Hematopoietic multipotent progenitor cell treated with erythropoietin and hydrocortisone succinate and interleukin-3 and kit ligand, for 6 days (in vitro differentiated cells): Measurements from ENCODE around the gene DIS3L2.
"Not testable (repeated sequence)": the region's sequence is repeated elsewhere in the genome, so short reads cannot be mapped to it uniquely, and the experiment has no call there.

Experiments used
- DNase-seq: peaks from one replicate; pipeline ENCODE4 v3.0.0-alpha.2; 2015

Gene DIS3L2

DNA sequence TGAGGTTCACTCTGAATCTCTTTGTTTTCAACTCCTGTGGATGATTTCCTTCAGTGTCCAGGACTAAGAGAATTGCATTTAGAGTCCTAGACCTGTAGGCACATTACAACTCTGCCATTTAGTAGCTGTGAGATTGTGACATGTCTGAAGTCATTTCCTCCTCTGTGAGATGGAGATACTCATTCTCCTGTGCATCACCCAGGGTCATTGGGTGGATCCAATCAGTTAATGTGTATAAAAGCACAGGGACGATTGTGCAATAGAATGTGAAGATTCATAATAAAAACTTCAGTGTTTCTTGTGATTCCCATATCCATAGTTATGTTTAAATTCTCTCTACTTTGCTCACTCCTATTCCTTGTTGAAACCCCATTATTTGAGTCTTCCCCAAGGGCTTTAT is 113.6 kb downstream of the DIS3L2 start:
- DNase-seq, result peak; percentile 39

GRCh38 chr2:232075859-232076258 is 114.3 kb downstream of the DIS3L2 start:
- DNase-seq, result no peak

- peak; percentile 8 for DNase-seq
Measured at GRCh38 chr2:232076272-232076671, 114.8 kb downstream of the DIS3L2 start.

GRCh38 chr2:232076736-232077135 is 115.2 kb downstream of the DIS3L2 start:
- no peak for DNase-seq

DNA sequence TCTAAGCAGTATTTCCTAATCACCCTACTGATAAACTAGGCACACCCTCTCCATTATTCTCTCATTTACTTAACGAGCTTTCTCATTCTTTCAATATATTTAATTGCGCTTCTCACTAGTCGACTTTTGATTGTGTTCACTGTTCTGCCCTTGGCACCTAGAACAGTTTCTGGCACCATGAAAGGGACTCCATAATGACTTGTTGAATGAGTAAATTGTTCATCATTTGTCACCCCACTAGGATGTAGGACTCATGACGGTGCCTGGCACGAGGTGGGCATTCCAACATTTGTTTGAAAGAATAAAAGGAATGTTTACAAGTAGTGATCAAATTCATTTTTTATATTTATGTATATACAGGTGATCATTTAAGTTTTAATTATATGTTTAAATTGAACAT is 123.7 kb downstream of the DIS3L2 start:
- no peak for DNase-seq

- DNase-seq, result no peak
Measured at GRCh38 chr2:232085826-232086425, 124.4 kb downstream of the DIS3L2 start.

DNA sequence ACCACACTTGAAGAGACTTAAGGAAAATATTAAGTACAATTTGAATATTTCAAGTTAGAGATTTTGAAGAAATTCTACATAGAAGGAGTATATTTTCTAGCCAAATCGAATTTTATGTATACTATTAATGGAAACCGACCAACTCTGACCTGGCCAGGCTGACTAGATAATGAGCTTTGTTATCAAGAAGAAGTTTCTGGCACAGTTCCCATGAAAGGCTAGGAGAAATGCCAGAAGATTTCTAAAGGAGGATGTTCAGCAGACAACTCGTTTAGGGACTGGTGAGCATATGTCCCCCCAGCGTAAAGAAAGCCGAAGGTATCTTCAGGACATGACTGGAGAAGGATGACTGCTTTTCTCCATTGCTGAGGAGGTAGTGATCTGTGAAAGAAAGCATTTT is 127.3 kb downstream of the DIS3L2 start:
- DNase-seq, result peak; percentile 11

DNA sequence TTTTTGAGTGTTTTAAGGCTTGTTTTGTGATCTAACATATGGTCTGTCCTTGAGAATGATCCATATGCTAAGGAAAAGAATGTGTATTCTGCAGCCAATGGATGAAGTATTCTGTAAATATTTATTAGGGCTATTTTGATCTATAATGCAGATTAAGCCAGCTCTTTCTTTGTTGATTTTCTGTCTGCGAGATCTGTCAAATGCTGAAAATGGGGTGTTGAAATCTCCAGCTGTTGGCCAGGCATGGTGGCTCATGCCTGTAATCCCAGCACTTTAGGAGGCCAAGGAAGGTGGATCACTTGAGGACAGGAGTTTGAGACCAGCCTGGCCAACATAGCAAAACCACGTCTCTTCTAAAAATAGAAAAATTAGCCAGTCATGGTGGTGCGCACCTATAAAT is 132.7 kb downstream of the DIS3L2 start:
- DNase-seq, result no peak

GRCh38 chr2:232094883-232095282 is 133.4 kb downstream of the DIS3L2 start:
- no peak for DNase-seq

DNA sequence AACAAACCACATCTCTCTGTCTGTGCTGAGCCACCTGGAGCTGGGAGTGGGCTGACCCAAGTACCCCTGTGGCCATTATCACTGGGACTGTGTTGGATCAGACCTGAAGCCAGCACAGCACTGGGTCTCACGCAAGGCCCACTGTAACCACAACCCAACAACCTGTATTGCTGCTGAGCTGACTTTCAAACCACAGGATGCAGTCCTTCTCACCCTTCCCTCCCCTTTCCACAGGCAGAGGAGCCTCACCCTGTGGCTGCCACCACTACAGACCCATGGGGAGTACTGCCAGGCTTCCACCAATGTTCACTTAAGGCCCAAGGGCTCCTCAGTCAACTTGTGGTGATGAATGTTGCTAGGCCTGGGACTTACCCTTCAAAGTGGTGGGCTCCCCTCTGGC is 135.7 kb downstream of the DIS3L2 start:
- DNase-seq, result no peak

- DNase-seq, result no peak
Measured at GRCh38 chr2:232097758-232098157, 136.2 kb downstream of the DIS3L2 start.

DNA sequence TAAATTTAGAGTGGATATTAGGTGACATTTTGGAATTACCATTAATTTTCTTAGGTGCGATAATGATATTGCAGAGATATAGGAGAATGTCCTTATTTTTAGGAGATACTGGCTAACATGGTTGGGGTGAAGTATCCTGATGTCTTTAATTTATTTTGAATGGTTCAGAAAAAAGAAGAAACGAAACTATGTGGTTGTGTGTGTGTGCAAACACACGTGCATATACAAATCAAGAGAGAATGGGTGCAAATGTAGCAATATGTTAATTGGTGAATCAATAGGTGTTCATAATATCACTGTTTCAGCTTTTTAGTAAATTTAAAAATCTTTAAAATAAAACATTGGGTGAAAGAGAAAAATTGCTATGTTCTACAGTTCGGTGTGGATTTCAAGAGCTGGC is 140.9 kb downstream of the DIS3L2 start:
- no peak for DNase-seq

- no peak for DNase-seq
Measured at GRCh38 chr2:232103140-232103737, 141.7 kb downstream of the DIS3L2 start.

- no peak for DNase-seq
Measured at GRCh38 chr2:232104076-232104646, 142.6 kb downstream of the DIS3L2 start.

DNA sequence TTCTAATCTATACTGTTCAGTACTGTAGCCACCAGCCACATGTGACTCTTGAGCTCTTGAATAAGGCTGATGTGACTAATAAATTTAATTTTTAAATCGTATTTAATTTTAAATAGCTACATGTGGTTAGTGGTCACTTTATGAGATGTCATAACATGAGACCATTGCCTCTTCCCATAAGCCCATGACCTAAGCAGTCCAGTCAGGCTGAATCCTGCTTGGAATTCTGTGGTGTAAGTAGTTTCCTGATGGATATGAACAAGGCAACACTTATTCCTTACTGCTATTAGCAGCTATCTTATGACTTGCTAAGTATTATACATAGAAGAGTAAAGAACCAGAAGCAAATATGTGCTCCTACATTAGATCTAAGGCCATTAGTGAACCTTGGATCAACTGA is 150.0 kb downstream of the DIS3L2 start:
- no peak for DNase-seq

GRCh38 chr2:232113821-232114220 is 152.3 kb downstream of the DIS3L2 start:
- peak; percentile 54 for DNase-seq

DNA sequence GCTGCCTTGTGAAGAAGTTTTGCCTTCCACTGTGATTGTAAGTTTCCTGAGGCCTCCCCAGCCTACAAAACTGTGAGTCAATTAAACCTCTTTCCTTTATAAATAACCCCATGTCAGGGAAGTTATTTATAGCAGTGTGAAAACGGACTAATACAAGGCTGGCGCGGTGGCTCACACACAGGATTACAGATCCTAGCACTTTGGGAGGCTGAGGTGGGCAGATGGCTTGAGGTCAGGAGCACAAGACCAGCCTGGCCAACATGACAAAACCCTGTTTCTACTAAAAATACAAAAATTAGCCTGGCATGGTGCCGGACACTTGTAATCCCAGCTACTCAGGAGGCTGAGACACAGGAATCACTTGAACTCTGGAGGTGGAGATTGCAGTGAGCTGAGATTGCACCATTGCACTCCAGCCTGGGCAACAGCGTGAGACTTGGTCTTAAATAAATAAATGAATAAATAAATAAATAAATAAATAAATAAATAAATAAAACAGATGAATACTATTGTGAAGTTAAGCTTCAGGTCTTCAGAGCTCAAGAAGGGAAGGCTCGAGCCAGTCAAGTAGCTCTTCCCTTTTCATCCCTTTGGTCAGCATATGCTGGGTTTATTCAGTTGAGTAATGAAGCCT is 154.3 kb downstream of the DIS3L2 start:
- not testable (repeated sequence) for DNase-seq

DNA sequence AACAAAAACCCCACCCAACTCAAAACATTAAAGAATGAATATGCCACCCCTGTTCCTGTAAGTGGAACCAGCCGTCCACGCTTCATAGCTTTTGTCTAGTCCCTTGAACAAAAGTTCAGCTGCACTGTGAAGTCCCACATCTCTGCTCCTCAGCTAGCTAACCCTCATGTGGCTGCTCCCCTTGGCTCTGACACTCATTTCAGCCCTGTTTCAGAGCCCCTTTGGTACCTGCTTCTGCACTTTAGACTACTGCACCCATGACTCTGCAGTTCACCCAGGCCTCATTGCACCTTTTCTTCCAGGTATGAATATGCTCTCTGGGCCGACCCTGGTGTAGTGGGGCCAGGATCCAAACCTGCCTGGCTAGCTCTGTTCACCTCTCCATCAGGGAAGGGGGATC is 155.3 kb downstream of the DIS3L2 start:
- DNase-seq, result no peak

DNA sequence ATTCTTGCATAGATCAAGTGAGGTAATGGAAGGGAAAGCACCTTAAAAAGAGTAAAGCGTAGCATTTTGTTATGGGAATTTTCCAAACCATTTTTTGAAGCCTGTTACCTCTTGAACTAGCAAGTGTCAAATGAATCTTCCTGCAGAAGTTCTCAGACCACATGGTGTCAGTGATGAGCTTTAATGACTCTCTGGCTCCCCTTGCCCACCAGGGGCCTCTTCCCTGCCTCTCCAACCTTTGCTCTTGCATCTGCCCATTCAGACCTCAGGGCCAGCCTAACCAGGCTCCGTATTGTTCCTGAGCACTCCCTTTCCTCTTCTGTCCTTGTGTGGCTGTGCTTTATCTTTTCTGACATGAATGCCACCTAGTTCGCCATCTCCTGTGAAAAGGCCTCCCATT is 155.9 kb downstream of the DIS3L2 start:
- no peak for DNase-seq

DNA sequence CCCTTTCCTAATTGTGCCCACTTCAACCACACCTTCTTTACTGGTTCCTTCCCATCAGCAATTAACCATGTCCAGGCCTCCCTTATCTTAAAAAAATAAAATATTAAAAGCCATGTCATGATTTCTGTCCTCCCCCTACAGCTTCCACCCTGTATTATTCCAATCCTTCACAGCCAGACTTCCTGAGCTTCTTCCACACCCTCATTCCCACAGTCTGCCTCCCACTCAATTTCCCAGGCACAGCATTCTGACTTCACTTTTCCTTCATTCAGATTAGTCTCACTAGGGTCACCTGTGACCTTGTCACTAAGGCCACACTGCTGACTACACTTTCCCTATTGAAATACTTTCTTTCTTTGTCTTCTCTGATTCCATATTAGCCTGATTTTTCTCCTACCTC is 159.4 kb downstream of the DIS3L2 start:
- DNase-seq, result no peak

GRCh38 chr2:232124309-232124708 is 162.8 kb downstream of the DIS3L2 start:
- DNase-seq, result no peak

GRCh38 chr2:232126301-232127099 is 165.0 kb downstream of the DIS3L2 start:
- no peak for DNase-seq

- DNase-seq, result no peak
Measured at GRCh38 chr2:232129483-232129882, 168.0 kb downstream of the DIS3L2 start.
